H4 (cell line): ENCODE results near the gene WWOX. TPM values are rescaled to one million over a fixed set of nuclear protein-coding genes. Genes with fewer than 3 reads are reported as not detected.

Experiments
- DNase-seq: peaks from one replicate; pipeline ENCODE4 v3.0.0-alpha.2; 2015; ENCODE audit warnings: low spot score
- total RNA-seq: library from RNA; depleted of rRNA; stranded (reverse); fragments of >200 nt; shearing (Covaris generic); gene quantifications from 2 replicates; pipeline ENCODE4 v1.2.3, GENCODE V29; 2014

Gene WWOX
- total RNA-seq, 1 experiment from 2014 or later, result 25.4 TPM

- DNase-seq, result no peak
Measured at GRCh38 chr16:78609402-78610274, 510.2 kb downstream of the WWOX start.

GRCh38 chr16:78611318-78611717, 511.9 kb downstream of the WWOX start:
- DNase-seq, result no peak

DNA sequence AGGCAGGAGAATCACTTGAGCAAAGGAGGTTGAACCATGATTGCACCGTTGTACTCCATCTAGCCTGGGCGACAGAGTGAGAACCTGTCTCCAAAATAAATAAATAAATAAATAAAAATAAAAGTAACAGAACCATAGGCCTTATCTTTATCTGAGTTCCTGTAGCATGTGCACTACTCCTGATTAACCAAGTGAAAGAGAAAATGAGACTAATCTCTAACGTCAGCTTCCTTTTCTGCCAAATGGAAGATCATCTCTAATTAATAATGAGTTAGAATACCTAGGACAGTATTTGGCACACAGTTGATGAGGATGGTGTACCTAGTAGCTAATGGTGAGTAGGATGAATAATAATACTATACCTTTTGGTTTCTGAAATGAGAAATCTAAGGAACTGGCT, 520.4 kb downstream of the WWOX start:
- DNase-seq, result no peak

- DNase-seq, result no peak
Measured at GRCh38 chr16:78620291-78620690, 520.8 kb downstream of the WWOX start.

DNA sequence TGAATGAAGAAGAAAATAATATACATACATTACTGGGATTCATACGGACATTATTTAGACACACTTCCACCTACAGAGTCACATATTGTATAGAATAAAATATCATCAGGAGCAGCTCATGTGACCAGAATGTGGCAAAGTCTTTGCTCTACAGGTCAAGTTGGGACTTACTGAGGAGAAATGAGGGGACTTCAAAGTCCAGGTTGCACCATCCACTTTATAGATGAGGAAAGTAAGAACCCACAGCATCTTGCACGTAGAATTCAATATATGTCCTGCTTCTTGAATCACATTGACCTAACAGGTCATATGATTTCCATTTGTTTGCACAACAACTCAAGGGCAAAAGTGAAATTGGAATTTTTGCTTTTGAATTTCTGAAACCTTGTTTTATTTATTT, 524.3 kb downstream of the WWOX start:
- DNase-seq, result no peak

- DNase-seq, result no peak
Measured at GRCh38 chr16:78624366-78624765, 524.9 kb downstream of the WWOX start.

DNA sequence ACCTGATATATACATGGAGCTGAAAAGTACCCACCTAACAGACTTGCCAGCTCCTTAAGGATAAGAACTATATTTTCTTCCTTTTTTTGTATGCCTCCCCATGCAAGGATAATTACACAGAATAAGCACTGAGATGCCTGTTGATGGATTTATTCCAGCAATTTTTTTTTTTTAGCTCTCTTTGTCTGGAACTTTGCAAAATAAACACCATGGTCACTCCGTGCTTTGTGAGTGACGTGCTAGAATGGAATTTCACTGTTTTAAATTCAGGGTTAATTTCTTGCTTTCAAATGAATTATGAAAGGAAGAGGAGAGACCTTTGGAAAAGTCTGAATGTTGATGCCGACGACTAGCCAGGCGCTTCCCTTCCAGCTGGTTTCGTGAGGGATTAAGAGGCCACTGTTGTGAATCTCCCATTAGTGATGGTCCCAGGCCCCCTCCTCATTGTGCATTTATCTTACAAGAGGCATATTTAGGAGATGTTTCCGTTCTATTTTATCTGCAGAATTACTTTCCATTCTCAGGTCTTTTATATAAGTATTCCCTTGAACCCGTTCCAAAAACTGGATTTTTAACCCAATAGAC, 529.1 kb downstream of the WWOX start:
- DNase-seq, result no peak

- no peak for DNase-seq
Measured at GRCh38 chr16:78629173-78629572, 529.7 kb downstream of the WWOX start.

DNA sequence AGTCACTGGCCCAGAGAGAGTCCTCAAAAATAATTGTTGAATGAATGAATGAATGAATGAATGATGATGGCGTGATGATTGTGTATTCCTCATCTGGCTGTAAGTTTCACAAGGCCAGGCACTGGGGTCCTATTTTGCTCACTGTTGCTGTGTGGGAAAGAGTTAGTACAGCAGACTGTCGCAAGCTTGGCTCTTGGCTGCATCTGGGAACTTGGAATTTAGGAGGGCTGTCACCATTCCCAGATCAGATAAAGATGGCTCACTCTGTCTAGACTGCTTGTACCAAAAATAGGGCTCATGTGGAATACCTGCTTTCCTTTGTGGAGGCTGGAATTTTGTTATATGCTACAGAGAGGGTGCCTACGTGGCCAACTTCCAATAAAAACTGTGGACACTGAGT, 530.6 kb downstream of the WWOX start:
- DNase-seq, result no peak

DNA sequence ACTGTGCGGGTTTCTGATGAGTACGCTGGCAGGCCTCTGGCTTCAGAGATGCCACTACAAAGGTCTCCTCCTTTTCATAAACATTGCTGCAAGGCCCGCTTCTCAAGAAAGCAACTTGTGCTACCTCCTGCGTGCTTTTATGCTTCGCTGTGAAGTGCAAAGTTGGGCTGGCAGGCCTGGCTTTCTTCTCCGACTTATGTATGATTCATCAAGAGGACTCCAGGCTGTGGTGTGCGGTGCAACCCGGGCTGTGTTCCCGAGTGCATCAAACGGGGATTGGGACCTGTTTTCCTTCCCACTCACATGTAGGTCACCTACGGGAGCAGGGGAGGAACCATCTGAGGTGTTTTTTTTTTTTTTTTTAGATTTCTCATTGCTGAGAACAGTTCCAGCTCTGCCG, 534.1 kb downstream of the WWOX start:
- peak; percentile 10 for DNase-seq

DNA sequence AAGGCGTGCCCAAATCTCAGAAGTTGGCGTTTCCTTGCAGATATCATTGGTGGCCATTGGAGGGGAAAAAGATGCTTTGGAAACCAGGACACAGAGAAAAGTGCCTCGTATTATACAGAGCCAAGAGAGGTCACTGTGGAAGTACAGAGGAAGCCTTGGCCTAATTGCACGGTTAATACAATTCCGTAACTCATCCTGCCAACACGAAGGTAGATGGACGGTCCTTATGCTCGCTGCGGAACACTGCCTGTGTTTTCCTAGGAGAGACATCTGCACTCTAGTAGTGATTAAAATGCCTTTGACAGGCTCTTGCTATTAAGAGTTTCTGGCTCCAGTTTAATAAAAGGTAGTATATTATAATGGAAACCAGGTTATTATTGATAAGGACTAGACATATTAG, 536.4 kb downstream of the WWOX start:
- no peak for DNase-seq

- no peak for DNase-seq
Measured at GRCh38 chr16:78638371-78638770, 538.9 kb downstream of the WWOX start.

DNA sequence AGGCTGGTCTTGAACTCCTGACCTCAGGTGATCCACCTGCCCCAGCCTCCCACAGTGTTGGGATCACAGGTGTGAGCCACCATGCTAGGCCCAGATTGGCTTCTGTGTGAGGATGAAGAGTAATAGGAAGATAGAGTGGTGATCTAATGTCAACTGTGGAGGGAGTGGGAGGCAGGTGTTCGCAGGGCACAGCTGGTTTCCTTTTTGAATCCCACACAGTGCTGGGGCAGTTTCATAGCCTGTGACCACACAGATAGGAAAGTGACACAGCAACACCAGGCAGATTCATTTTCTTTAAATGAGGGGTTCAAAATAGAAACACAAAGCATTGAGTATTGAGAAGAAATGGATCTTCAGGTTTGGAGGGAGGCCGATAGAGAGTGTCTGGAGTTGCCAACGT, 540.3 kb downstream of the WWOX start:
- no peak for DNase-seq

- DNase-seq, result no peak
Measured at GRCh38 chr16:78640886-78641285, 541.4 kb downstream of the WWOX start.

DNA sequence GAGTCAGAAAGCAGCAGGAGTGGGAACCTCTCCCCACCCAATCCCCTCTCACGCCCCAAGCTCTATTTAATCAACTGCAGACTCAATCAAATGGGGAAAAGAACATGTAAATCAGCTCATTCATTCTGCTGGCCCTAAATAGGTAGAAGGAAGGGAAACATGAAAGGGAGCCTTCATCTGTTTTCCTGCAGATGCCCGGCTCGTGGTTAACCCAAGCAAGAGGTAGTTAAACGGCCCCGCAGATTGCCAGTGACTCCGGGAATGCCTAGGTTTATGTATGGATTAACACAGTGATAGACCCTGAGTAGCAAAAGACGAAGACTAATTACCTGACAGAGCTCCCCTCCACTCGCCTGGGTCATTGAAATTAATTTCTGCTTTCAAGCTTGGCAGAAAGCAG, 542.0 kb downstream of the WWOX start:
- DNase-seq, result no peak

DNA sequence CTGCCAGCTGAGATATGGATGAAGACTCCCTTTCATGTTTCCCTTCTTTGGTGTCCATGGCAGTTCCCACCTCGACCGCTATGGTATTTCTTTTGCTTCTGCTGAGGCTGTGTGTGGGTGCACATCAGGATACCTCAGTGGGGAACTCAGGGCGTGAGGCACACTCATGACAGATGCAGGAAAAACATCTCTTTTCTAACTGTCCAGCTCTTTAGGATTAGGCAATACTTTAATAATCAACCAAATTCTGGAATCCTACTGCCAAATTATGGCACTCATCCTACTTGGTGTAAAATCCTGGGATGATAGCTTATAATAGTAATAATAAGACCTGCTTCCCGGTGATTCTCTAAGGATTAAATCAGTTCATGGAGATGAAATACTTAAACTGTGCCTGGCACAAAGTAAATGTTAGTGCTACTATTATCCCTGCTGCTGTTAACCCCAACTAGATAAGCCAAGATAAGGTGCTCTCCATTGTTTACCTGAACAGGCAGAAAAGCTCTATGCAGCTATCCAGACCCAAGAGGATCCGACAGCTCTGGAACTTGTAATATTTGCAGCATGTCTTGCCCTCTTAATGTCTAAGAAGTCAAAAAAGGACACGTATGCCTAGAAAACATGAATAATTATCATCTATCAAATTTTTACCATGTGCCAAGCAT, 543.3 kb downstream of the WWOX start:
- no peak for DNase-seq

DNA sequence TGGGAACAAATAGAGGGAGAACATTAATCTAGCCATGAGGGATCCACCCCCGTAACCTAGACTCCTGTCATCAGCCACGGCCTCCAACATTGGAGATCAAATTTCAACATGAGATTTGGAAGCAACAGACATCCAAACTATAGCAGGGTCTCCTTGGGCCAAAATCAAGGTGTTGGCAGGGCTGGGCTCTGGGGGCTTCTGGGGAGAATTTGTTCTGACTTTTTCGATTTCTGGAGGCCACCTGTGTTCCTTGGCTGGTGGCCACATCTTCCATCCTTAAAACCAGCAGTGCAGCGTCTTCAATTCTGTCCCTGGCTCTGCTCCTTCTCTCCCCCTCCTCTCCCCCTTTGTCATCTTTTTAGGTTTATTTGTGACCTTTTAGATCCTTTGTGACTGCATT, 546.2 kb downstream of the WWOX start:
- DNase-seq, result no peak

DNA sequence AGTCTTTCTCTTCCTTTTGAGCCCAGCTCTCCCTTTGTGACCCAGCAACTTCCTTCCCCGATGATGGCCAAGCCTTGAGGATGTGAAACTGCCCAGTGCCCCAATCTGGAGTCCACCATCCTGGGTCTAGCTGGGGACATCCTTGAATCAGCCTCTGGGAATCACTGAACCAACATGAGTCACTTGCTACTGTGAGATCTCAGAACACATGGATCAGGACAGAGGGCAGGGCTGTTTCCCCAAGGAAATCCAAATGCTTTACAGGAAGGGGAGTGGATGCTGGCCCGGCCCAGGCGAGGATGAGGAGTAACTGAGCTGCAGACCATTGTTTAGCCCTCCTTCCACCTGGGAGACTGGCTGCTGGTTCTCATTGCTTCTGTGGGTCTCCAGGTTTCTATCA, 547.6 kb downstream of the WWOX start:
- DNase-seq, result no peak

GRCh38 chr16:78647491-78647890, 548.0 kb downstream of the WWOX start:
- DNase-seq, result no peak

- DNase-seq, result peak; percentile 77
Measured at GRCh38 chr16:78648517-78648916, 549.1 kb downstream of the WWOX start.

- DNase-seq, result no peak
Measured at GRCh38 chr16:78650339-78651074, 551.1 kb downstream of the WWOX start.

- no peak for DNase-seq
Measured at GRCh38 chr16:78654929-78655328, 555.5 kb downstream of the WWOX start.
